K562 (cell line): ENCODE results near the gene HKDC1. TPM values are rescaled to one million over a fixed set of nuclear protein-coding genes. Genes with fewer than 3 reads are reported as not detected.

Source experiments
- DPF2 ChIP-seq: fragments of 450-650 bp; IDR thresholded peaks from 2 replicates; pipeline ENCODE4 v1.6.1; 2016
- GTF2A2 ChIP-seq: IDR thresholded peaks from 2 replicates; pipeline ENCODE4 v1.6.1; 2016; ENCODE audit warnings: mild to moderate bottlenecking, missing genetic modification characterization, missing compliant biosample characterization
- HEY1 ChIP-seq: fragments of 250-450 bp; sonication (Bioruptor Pico); IDR thresholded peaks from 2 replicates; pipeline ENCODE4 v1.5.0; 2020; ENCODE audit warnings: mild to moderate bottlenecking, moderate library complexity, borderline replicate concordance
- JUN ChIP-seq, 2 experiments: sonication (generic) in 1 of 2; formaldehyde crosslinking in 1 of 2; IDR thresholded peaks; 2 replicates each; pipeline versions ENCODE4 v1.6.1 to v1.8.0; 2012 to 2022; ENCODE audit warnings: borderline replicate concordance in 2 of 2, mild to moderate bottlenecking in 2 of 2, improper control_type of control experiment in 1 of 2, low read depth in 1 of 2, low read length in 1 of 2, missing genetic modification reagents in 1 of 2
- KLF6 ChIP-seq: fragments of 250-450 bp; sonication (Bioruptor Pico); IDR thresholded peaks from 2 replicates; pipeline ENCODE4 v1.4.0; 2020; ENCODE audit warnings: mild to moderate bottlenecking, moderate library complexity, borderline replicate concordance
- MEF2D ChIP-seq: conservative IDR thresholded peaks from 2 replicates; pipeline ENCODE4 v1.6.1; 2016; ENCODE audit warnings: low read depth, missing genetic modification characterization, missing compliant biosample characterization
- MTA1 ChIP-seq: fragments of 450-650 bp; IDR thresholded peaks from 2 replicates; pipeline ENCODE4 v1.6.1; 2017; ENCODE audit warnings: borderline replicate concordance
- MYC ChIP-seq, 2 experiments: fragments of 250-450 bp in 1 of 2; sonication (Bioruptor Pico) in 1 of 2; IDR thresholded peaks; 2 replicates each; pipeline versions ENCODE4 v1.5.1 to v1.6.1; 2012 to 2021; ENCODE audit warnings: low read depth in 2 of 2, borderline replicate concordance in 1 of 2, improper control_type of control experiment in 1 of 2, low read length in 1 of 2, mild to moderate bottlenecking in 1 of 2, moderate library complexity in 1 of 2
- NFRKB ChIP-seq: fragments of 450-650 bp; IDR thresholded peaks from 2 replicates; pipeline ENCODE4 v1.6.1; 2016; ENCODE audit warnings: low read depth
- NR2C2 ChIP-seq, 2 experiments: fragments of 200-800 bp in 1 of 2; sonication (Bioruptor generic) in 1 of 2; sonication (generic) in 1 of 2; formaldehyde crosslinking in 1 of 2; IDR thresholded peaks; 2 replicates each; pipeline versions ENCODE4 v1.6.1 to v1.8.0; 2016 to 2022; ENCODE audit warnings: mild to moderate bottlenecking in 1 of 2, missing compliant biosample characterization in 1 of 2, missing genetic modification characterization in 1 of 2, missing genetic modification reagents in 1 of 2
- SAP30 ChIP-seq: fragments of 200-600 bp; sonication (generic); IDR thresholded peaks from 2 replicates; pipeline ENCODE4 v1.6.1; 2012; ENCODE audit warnings: borderline replicate concordance, low read depth, mild to moderate bottlenecking, moderate library complexity, low read length, control low read depth, inconsistent platforms; ENCODE audit not compliant: insufficient read depth, poor library complexity, severe bottlenecking
- SMAD4 ChIP-seq: fragments of 250-450 bp; sonication (Bioruptor Pico); conservative IDR thresholded peaks from 2 replicates; pipeline ENCODE4 v1.8.0; 2021; ENCODE audit warnings: inconsistent platforms, mild to moderate bottlenecking, moderate library complexity
- SMARCE1 ChIP-seq: fragments of 450-650 bp; IDR thresholded peaks from 2 replicates; pipeline ENCODE4 v1.7.1; 2016; ENCODE audit warnings: mild to moderate bottlenecking
- ZNF212 ChIP-seq: fragments of 450-650 bp; formaldehyde crosslinking; IDR thresholded peaks from 2 replicates; pipeline ENCODE4 v1.4.0; 2020; ENCODE audit warnings: mild to moderate bottlenecking
- ZNF282 ChIP-seq: sonication (generic); formaldehyde crosslinking; IDR thresholded peaks from 2 replicates; pipeline ENCODE4 v1.8.1; 2023; ENCODE audit warnings: missing genetic modification reagents
- ZNF41 ChIP-seq: fragments of 250-450 bp; sonication (Bioruptor Pico); conservative IDR thresholded peaks from 2 replicates; pipeline ENCODE4 v1.4.0; 2020; ENCODE audit warnings: mild to moderate bottlenecking
- ZNF584 ChIP-seq: fragments of 200-800 bp; sonication (Bioruptor generic); IDR thresholded peaks from 2 replicates; pipeline ENCODE4 v1.6.1; 2016; ENCODE audit warnings: low read depth, mild to moderate bottlenecking, missing genetic modification characterization, missing compliant biosample characterization
- ZNF589 ChIP-seq: fragments of 200-800 bp; sonication (Bioruptor generic); IDR thresholded peaks from 2 replicates; pipeline ENCODE4 v1.6.1; 2016; ENCODE audit warnings: low read depth, missing genetic modification characterization, missing compliant biosample characterization
- ZNF644 ChIP-seq: fragments of 200-800 bp; sonication (Bioruptor generic); IDR thresholded peaks from 2 replicates; pipeline ENCODE4 v1.6.1; 2016; ENCODE audit warnings: low read depth, missing genetic modification characterization, missing compliant biosample characterization
- polyA plus RNA-seq, 8 experiments: library from polyadenylated mRNA; depleted of rRNA in 4 of 8; stranded (reverse) in 5 of 8; unstranded in 3 of 8; fragments of >200 nt; fragmentation: Nextera tagmentation in 2 of 8; fragmentation: Illumina TruSeq in 1 of 8; extraction: Ambion mirVana in 2 of 8; extraction: Trizol in 1 of 8; gene quantifications; 2 replicates each; pipeline versions ENCODE4 v1.2.1 to v1.2.3, GENCODE V29; 2011 to 2014; ENCODE audit warnings: inconsistent platforms in 1 of 8, missing spikeins in 1 of 8
- total RNA-seq, 7 experiments: library from RNA; depleted of rRNA in 6 of 7; stranded (reverse); fragments of >200 nt in 6 of 7; fragmentation: Illumina TruSeq in 2 of 7; extraction: Trizol in 2 of 7; gene quantifications; 2 replicates each; pipeline versions ENCODE4 v1.2.1 to v1.2.3, GENCODE V29; 2011 to 2021; ENCODE audit warnings: low replicate concordance in 1 of 7
- TF ChIP-seq, protein P1 (sequence below): IDR thresholded peaks from 2 replicates; pipeline ENCODE4 v1.6.1; 2012; ENCODE audit warnings: low read depth, low read length, improper control_type of control experiment, borderline replicate concordance
- TF ChIP-seq, protein P2 (sequence below): fragments of 200-800 bp; sonication (Bioruptor generic); IDR thresholded peaks from 2 replicates; pipeline ENCODE4 v1.6.1; 2017; ENCODE audit warnings: missing genetic modification characterization, missing compliant biosample characterization
- TF ChIP-seq, protein P3 (sequence below): IDR thresholded peaks from 2 replicates; pipeline ENCODE4 v1.6.1; 2014; ENCODE audit warnings: antibody characterized with exemption

HKDC1 gene
- total and polyA plus RNA-seq, 9 of the 15 experiments (the other 6 are each of a cell fraction or from before 2014, with no cell fraction given) = 0.04 to 0.22 (median 0.11) TPM; not detected in 5

DNA sequence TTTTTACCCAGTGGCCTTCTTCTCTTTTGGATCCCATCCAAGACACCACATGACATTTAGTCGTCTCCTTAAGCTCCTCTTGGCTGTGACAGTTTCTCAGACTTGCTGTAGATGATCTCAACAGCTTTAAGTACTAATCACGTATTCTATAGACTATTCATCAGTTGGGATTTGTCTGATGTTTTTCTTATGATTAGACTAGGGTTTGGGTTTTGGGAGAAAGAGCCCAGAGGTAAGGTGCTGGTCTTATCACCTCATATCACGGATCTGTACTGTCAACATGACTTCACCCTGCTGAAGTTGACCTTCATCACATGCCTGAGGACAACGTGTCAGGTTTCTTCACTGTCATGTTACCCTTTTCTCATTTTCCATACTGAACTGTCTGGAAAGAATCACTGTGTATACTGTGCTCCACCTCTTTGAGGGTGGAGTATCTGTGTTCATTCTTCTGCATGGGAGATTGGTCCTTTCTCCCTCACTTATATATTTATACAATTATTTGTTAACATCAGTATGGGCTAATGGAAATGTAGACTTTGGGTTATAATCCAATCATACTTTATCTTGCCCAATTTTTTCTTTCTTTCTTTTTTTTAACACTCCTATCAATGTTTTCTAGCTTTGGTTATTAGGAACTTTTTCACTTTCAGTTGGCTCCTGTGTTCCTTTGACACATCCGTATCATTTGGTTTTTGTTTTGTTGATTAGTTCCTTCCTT, 6.4 kb upstream of the HKDC1 start (continued):
- TF ChIP-seq ZNF584 (peak; percentile 80; the same call in 1 of the 2 replicates), ZNF644 (0 out of 2 replicates have a peak, but pooled peaks have one; percentile 31), NR2C2 (CRISPR knock-in tag; IDR thresholded peaks at IDR 0.05) (no peak), NR2C2 (tag; IDR thresholded peaks at IDR 0.05) (peak; percentile 89), ZNF282 (CRISPR knock-in tag) (no peak), ZNF41 (peak; percentile 14; the same call in 1 of the 2 replicates), SAP30 (no peak), NFRKB (peak; percentile 67; the same call in 1 of the 2 replicates), JUN (IDR thresholded peaks at IDR 0.05; ENCODE audit: borderline replicate concordance, low read depth, low read length) (peak; percentile 84), JUN (CRISPR knock-in tag; IDR thresholded peaks at IDR 0.05; ENCODE audit: borderline replicate concordance) (no peak), KLF6 (CRISPR knock-in tag) (peak; percentile 67; the same call in 1 of the 2 replicates), MEF2D (tag) (0 out of 2 replicates have a peak, but pooled peaks have one; percentile 22), SMARCE1 (peak; percentile 77; the same call in 1 of the 2 replicates), DPF2 (peak; percentile 83), HEY1 (CRISPR knock-in tag) (no peak), ZNF212 (CRISPR knock-in tag) (no peak), MTA1 (peak; percentile 77; the same call in 1 of the 2 replicates), MYC (IDR thresholded peaks at IDR 0.05; ENCODE audit: low read depth, low read length) (peak; percentile 79; the same call in 1 of the 2 replicates), MYC (CRISPR knock-in tag; IDR thresholded peaks at IDR 0.05; ENCODE audit: borderline replicate concordance, low read depth) (no peak), ZNF589 (peak; percentile 43), GTF2A2 (tag) (no peak), SMAD4 (CRISPR knock-in tag) (0 out of 2 replicates have a peak, but pooled peaks have one; percentile 62)
- TF ChIP-seq, protein P1, sequence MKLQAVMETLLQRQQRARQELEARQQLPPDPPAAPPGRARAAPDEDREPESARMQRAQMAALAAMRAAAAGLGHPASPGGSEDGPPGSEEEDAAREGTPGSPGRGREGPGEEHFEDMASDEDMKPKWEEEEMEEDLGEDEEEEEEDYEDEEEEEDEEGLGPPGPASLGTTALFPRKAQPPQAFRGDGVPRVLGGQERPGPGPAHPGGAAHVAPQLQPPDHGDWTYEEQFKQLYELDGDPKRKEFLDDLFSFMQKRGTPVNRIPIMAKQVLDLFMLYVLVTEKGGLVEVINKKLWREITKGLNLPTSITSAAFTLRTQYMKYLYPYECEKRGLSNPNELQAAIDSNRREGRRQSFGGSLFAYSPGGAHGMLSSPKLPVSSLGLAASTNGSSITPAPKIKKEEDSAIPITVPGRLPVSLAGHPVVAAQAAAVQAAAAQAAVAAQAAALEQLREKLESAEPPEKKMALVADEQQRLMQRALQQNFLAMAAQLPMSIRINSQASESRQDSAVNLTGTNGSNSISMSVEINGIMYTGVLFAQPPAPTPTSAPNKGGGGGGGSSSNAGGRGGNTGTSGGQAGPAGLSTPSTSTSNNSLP = no peak
- TF ChIP-seq, protein P2, sequence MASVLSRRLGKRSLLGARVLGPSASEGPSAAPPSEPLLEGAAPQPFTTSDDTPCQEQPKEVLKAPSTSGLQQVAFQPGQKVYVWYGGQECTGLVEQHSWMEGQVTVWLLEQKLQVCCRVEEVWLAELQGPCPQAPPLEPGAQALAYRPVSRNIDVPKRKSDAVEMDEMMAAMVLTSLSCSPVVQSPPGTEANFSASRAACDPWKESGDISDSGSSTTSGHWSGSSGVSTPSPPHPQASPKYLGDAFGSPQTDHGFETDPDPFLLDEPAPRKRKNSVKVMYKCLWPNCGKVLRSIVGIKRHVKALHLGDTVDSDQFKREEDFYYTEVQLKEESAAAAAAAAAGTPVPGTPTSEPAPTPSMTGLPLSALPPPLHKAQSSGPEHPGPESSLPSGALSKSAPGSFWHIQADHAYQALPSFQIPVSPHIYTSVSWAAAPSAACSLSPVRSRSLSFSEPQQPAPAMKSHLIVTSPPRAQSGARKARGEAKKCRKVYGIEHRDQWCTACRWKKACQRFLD (CRISPR knock-in tag) = no peak
- TF ChIP-seq, protein P3, sequence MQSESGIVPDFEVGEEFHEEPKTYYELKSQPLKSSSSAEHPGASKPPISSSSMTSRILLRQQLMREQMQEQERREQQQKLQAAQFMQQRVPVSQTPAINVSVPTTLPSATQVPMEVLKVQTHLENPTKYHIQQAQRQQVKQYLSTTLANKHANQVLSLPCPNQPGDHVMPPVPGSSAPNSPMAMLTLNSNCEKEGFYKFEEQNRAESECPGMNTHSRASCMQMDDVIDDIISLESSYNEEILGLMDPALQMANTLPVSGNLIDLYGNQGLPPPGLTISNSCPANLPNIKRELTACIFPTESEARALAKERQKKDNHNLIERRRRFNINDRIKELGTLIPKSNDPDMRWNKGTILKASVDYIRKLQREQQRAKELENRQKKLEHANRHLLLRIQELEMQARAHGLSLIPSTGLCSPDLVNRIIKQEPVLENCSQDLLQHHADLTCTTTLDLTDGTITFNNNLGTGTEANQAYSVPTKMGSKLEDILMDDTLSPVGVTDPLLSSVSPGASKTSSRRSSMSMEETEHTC = peak; percentile 92
